ENCODE measurements around the gene USP44.
"Not testable (repeated sequence)": the region's sequence is repeated elsewhere in the genome, so short reads cannot be mapped to it uniquely, and the experiment has no call there.

USP44 gene

DNA sequence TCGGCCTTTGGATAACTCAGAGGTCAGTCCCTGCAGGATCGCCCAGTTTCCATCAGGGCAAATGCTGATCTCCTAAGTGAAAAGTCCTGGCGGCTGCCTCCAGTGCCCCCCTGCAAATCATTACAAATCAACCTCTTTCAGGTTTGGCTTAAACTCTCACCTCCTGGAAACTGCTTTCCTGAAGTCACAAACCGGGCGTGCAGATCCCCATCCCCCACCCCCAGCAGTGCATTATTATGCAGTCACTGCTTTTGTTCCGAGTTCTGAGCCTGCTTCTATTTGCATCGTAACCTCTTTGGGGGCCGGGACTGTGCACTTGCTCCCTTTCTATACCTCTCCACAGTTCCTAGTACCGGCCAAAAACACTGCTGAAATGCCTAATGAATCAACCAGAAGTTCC is at the start of gene USP44:
Gene USP44, minus strand, starts transcription at position 172 of the 400 bp plus-strand sequence. CDS start 17,220 bp downstream, outside the sequence.
- no peak for DNase-seq

DNA sequence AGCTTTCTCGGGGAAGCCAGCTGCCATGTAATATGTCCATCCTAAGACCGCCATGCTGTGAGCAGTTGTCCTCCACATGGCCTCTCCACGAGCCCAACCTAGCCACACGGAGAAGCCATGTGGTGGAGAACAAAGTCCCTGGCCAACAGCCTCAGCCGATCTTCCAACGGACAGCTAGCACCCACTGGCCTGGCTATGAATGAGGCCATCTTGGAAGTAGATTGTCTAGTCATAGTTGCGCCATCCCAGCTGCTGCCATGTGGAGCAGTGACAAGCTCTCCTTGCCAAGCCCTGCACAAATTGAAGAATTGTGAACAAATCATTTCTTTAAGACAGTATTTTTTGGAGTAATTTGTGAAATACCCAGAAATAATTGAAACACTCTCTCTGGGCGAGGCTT is 49.3 kb upstream of the USP44 start:
- DNase-seq: no peak

DNA sequence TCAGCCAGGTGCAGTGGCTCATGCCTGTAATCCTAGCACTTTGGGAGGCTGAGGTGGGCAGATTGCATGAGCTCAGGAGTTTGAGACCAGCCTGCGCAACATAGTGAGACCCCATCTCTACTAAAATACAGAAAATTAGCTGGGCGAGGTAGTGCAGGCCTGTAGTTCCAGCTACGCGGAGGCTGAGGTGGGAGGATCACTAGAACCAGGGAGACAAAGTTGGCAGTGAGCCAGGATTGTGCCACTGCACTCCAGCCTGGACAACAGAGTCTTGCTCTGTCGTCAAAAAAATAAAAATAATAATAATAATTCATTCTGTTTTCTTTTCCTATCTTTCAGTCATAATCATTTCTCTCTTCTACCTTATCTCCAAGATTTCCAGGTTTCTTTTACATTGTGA is 48.6 kb upstream of the USP44 start:
- no peak for DNase-seq

DNA sequence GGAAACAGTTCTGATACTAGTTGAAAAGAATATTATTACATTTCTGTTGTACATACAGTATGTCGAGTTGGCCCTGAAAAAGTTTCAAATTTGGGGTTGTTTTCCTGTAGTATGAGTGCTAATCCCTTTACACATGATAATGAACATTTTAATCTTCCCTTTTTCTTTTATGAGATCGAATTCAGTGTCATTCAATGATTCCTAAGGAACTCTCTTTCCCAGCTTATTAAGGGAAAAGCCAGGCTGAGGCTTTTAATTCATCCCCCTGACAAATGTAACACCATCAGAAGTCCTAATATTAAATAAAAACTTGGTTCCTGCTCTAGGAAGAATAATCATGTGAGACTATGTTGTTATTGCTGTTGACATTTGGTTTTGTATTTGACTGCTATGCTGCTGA is 42.9 kb upstream of the USP44 start:
- DNase-seq: no peak

DNA sequence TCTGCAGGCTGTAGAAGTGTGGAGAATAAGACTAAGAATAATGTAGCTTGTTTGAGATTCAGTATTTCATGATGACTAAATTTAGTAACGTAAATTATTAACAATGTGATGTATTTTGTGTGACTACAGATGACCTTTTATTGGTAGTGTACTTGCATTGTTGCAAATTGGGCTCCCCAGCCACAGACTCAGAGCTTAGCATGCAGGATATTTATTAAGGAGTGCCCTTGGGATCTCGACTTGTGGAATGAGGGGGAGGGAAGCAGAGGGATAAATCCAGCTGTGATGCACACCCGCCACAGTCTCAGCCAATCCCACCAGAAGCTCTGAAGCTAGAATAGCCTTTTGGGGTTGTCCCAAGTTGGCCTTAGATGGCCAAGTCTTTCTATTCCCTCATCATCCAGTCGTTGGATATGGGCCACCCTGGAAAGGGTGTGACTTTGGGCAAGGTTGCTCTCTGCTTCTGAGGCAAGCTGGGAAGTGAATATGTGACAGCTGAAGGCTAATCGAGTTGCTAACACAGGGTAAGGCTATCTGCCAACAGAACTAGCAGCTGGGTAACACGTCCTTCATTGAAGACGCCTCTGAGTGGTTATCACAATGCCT is 42.1 kb upstream of the USP44 start:
- no peak for DNase-seq

DNA sequence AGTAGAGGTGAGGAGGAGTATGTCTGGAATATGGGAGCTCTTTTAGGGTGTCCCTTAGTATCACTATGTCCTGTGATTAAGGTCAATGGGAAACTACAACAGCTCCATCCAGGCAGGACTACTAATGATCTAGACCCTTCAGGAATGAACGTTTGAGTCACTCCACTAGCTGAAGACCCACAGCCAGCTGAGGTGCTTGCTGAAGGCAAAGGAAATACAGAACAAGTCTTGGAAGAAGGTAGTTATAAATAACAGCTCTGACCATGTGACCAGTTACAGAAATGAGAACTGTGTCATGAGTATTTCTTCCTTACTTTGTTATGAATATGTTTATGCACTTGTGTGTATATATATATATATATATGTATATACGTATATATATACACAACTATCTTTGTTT is 40.5 kb upstream of the USP44 start:
- DNase-seq: no peak

DNA sequence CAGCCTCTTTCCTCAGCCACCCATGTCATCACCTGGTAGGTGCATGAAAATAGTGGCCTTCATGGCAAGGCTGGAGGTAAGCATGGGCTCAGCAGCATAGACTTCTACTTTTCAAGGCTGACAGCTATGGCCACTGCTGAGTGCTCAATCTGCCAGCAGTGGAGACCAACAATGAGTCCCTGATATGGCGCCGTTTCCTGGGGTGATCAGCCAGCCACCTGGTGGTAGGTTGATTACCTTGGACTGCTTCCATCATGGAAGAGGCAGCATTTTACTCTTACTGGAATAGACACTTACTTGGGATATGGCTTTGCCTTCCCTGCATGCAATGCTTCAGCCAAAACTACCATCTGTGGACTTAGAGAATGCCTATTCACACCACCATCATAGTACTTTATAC is 39.5 kb upstream of the USP44 start:
- no peak for DNase-seq

DNA sequence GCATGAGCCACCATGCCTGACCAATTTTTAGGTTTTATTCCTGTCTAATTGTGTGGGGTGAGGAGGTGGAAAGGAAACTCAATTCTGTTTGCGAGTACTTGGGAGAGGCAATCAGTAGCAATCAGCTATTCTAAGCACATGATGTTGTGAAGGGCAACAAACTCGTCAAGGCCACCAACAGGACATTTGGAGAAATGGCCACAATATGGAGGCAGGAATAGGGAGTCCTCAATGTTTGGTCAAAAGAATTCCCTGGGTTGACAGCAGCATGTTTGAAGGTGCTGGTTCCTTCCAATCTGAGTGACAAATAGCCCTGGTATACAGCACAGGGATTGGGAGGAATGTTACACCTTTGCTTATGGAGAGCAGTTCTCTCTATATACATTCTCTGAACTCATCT is 32.7 kb upstream of the USP44 start:
- DNase-seq: no peak

DNA sequence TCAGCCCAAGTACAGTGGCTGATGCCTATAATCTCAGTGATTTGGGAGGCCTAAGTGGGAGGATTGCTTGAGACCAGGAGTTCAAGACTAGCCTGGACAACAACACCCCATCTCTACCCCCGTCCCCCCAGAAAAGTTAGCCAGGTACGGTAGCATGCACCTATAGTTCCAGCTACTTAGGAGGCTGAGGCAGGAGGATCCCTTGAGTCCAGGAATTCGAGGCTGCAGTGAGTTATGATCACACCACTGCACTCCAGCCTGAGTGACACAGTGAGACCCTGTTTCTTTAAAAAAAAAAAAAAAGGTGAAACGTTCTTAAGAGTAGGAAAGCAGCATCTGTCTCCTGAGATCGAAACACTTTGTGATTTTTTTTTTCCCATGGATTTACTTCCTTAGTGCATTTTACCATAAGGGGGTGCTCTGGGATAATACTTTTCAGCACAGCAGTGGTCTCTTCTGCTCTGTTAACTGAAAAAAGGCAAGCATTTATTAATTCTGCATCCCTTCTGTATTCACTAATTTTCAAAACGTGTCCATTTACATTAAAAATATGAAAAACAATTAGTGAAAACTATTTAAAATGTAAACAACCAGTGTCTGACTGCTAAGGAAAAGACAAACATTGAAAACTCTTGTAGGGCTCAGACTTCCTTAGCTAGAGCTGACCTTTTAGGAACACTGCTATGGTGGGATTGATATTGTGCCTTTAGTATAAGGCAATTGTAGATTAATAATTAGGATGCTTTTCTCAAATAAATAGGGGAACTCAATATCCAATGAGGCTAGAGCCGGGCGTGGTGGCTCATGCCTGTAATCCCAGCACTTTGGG is 31.2 kb upstream of the USP44 start:
- no peak for DNase-seq

DNA sequence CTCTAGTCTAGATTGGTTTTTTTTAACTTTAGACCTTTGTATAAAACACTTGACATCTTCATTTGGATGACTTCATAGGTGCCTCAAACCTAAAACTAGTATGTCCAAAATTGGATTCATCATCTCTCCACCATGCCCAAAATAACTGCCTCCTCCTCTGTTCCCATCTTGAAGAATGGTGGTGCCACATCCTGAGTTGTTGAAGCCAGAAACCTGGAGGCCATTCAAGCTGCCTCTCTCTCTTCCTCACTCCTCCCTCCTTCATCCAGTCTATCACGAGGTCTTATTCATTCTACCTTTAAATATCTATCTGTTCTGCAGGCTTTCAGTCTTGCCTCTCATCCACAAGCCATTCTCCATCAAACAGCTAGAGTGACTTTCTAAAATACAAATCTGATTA is 26.5 kb upstream of the USP44 start:
- DNase-seq: no peak

DNA sequence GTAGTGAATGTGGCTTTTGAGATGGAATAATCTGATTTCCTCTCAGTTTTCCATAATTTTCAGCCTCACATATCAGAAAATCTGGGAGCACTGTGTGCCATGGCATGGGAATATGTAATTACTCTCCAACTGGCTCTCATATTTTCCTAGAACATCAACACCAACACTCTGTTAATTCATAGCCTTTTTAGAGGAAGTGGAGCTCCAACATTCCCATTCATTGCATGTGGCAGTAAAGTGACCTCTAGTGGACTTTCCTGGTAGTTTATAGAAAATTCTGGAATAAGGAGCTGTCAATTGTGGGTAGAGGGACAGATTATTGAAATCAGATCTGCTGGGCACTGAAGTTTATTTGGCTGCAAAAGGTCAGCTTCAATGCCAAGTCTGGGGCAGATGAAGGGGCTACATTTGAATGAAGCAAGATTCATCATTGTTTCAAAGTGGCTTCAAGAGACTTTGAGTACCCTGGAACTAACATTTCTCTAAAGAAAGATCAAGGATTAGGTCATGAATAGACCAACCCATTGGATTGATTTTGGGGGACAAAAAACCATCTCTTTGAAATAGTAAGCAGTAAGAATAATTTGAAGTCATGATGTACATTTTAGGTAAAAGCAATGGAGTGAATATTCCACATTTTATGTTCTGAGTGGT is 23.6 kb upstream of the USP44 start:
- no peak for DNase-seq

DNA sequence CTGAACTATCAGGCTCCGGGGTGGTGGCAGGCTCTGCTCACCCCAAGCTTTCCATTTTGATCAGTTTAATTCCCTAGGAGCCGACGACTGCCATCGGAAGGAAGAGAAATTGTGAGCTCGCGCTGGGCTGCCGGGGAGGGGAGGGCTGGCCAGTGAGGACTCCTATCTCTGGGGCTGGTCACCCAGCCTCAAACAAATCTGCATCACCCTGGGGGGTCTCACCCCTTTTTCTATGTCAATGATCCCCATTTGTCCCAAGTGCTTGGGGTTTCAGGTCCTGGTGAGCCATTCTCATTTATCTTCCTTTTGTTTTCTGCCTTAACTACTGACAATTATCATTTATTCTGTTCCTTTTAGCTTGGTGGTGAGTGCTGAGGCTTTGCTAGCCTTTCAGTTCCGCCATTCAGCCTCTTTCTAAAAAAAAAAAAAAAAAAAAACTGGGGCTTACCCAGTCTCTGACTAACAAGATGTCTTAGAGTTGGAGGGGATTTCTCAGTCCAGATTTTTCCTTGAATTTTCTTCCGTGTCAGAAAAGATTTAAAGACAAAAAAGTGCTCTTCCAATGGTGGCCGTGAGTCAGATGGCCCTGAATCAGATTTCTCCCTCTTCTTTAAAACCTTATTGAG is 22.8 kb upstream of the USP44 start:
- no peak for DNase-seq

DNA sequence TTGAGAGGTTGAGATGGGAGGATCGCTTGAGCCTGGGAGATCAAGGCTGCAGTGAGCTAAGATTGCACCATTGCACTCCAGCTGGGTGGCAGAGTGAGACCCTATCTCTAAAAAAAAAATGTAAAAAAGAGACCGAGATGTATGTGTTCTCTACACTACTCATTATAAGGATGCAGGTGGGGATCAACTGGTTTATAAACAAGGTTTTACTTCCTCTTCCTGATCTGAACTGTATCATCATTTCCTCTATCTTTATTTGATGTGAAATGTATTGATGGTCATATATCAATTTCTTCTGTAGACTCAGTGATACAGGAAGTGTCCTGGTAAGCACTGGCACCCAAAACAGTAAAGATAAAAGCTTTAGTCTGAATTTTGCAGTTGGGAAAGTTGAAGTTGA is 20.1 kb upstream of the USP44 start:
- DNase-seq: no peak

DNA sequence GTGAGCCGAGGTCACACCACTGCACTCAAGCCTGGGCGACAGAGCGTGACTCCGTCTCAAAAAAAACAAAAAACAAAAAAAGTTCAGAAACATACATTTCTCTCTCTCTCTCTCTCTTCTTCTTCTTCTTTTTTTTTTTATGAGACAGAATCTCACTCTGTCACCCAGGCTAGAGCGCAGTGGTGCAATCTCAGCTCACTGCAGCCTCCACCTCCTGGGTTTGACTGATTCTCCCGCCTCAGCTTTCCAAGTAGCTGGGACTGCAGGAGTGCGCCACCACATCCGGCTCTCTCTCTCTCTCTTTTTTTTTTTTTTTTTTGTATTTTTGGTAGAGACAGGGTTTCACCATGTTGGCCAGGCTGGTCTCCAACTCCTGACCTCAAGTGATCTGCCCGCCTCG is 16.8 kb upstream of the USP44 start:
- not testable (repeated sequence) for DNase-seq

DNA sequence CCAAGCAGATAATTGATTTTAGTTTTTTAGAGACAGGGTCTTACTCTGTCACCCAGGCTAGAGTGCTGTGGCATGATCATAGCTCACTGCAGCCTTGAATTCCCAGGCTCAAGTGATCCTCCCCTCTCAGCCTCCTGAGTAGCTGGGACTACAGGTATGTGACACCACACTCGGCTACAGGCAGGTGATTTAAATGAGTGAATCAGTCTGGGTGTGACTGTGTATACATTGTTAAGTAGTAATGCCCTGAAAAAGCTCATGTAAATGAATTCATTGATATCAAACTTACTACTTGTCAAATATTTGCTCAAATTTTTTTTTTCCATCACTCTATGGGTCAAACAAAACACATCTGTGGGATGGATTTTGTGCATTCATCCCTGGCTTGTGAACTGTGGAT is 6.3 kb upstream of the USP44 start:
- no peak for DNase-seq

DNA sequence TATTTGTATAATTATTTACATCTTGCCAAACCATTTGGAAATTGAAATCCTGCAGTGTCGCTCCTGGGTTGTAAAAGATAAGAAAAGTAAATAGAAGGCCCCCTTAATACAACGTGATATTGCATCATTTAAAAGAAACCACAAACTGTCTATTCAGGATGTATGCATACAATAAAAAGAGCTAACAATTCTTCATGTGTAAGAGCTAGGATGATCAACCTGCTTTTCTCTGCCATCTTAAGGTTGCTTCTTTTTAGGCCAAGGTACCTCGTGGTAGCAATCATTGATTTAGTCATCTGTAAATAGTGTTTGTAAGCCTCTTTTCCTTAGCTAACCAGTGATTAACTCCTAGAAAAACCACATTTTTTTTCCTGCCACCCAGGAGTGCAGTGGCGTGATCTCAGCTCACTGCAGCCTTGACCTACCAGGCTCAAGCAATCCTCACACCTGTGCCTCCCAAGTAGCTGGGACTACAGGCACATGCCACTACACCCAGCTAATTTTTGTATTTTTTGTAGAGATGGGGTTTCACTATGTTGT is 3.3 kb upstream of the USP44 start:
- DNase-seq: no peak

DNA sequence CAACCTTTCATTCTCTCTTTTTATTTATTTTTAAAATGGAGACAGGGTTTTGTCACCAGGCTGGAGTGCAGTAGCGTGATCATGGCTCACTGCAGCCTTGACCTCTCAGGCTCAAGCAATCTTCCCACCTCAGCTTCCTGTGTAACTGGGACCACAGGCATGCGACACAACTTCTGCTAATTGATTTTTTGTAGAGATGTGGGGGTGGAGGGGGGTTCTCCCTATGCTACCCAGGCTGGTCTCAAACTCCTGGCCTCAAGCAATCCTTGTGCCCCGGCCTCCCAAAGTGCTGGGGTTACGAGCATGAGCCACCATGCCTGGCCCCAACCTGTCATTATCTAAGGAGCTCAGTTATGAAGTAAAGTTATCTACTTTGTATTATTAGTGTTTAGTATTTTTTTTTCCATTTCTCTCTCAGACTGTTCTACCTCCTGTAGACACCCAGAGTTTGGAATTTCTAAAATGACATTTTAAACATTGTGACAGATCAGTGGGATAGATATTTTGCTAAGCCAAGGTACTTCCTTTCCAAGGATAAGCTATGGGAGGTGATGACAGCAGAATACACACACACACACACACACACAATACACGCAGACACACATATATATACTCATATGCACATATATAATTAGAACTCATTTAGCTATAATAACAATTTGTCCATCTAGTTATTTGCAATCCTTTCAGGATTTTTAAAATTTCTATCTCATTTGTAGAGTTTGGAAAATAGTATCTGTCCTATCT is 2.1 kb upstream of the USP44 start:
- DNase-seq: no peak

DNA sequence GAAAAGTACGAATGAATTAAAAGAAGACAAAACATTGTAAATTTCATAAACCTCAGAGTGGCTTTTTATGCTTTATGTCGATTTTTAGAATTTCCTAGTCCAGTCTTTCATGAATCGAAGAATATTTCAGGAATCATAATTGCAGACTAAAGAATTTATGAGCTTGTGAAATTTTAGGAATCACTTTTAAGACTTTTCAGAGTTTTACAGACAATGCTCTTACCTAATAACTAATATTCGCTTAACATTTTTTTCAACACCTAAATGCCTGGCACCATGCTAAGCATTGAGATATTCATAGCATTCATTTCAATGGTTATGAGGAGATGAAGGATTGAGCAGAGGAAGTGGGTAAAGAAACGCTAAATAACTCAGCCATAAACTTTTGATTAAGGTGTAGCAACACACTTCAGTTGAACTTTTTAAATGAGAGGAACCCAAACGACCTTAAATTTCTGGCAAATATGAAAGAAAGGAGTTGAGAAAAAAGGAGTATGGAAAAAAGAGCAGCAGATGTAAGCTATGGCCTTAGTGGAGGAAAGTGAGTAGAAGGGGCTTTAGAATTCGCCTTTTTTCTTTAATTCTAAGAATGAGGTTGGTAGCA is 739 bp upstream of the USP44 start:
- no peak for DNase-seq

DNA sequence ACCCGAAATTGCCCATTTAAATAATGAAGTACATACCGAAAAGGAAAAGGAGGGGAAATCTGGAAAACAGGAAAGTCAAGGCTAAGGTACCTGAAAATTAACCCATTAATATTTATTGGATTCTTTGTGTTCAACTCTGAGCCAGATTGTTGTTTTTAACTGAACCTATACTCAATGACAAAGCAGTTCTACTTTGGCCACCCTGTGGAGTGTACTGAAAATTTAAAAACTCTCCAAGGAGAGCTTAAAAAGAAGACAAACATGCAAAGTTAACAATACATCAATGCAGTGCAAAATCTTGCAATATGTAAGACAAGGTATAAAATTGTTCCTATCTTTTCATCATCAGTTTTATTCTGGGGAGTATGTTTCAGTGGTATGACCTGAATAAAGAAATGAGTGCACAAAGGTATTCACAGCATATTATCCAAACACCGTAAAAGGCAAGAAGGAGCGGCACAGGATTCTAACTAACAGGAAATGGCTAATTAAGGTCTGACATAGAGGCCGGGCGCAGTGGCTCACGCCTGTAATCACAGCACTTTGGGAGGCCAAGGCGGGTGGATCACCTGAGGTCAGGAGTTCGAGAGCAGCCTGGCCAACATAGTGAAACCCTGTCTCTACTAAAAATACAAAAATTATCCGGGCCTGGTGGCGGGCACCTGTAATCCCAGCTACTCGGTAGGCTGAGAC is 1.7 kb downstream of the USP44 start:
- DNase-seq: no peak

DNA sequence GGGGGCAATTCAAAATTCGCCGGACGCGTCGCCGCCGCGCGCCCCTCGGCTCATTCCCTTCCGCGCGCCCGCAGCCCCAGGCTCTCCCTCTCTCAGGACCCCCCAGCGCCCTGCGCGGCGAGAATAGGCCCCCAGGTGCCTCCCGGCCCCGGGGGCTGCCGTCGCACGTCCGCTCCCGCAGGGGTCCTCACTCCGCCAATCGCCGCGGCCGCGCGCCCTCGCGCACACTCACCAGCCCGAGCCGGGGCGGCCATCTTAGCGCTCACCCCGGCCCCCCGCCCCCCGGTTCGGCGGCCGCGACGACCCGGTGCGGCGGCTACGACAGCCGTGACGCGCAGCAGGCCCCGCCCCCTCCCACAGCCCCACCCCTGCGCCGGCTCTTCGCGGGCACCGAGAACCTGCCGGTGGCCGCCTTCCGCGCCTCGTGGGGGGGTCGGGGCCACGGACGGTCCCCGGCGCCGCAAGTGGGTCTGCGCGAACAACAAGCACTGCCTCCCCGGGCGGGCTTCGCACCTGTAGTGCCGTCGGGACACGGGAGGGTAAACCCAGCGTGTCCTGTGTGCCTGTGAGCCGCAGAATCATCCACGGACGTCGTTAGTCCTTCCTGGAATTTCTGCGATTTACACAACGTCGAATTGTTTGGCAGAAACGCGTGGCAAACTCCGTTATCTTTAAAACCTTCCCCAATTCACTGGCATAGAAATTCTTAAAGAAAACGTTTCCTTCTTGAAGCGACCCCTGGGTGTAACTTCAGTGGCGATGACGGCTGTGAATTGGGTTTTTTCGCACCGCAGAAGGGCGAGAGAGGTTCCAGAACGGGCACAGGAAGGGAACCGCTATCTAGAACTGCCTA is 2.5 kb downstream of the USP44 start:
- DNase-seq: no peak
